Measurements from ENCODE around the gene KIRREL2. TPM values are rescaled to one million over a fixed set of nuclear protein-coding genes. Genes with fewer than 3 reads are reported as not detected.
A peak's percentile ranks its signal among the peaks of the same experiment; 100 is the strongest.
"Not testable (repeated sequence)": the region's sequence is repeated elsewhere in the genome, so short reads cannot be mapped to it uniquely, and the experiment has no call there.

Gene KIRREL2
- total and polyA plus RNA-seq, 12 donors = 0.12 to 0.35 TPM; not detected in 10

- no peak for TF ChIP-seq CTCF (IDR thresholded peaks at IDR 0.05)
- Histone ChIP-seq H3K27me3 (no peaks in the 10 kb centered on the region), H3K9me3 (no peaks in the 10 kb centered on the region), H3K36me3 (peaks cover 0 to 77% (median 21%) of the 10 kb centered on the region in 9 donors), H3K4me3 (no peak overlapping the region), H3K27ac (no peak overlapping the region), H3K4me1 (no peaks in the 10 kb centered on the region)
- WGBS, 2 donors = 94% methylated on average over 18 of the region's 18 CpGs
- ATAC-seq = peak in 1 of 8 donors; percentile 57
- intact Hi-C loops (cut with DNase I) = no loop called here
- DNase-seq = no peak
Measured at GRCh38 chr19:35889370-35890112, 32.8 kb downstream of the KIRREL2 start.

GRCh38 chr19:35890113-35890650 lies 33.5 kb downstream of the KIRREL2 start:
- Histone ChIP-seq H3K4me3 (no peak overlapping the region), H3K36me3 (peaks cover 0 to 83% (median 21%) of the 10 kb centered on the region in 9 donors), H3K27me3 (no peaks in the 10 kb centered on the region), H3K27ac (no peak overlapping the region), H3K4me1 (no peaks in the 10 kb centered on the region), H3K9me3 (no peaks in the 10 kb centered on the region)
- intact Hi-C loops (cut with DNase I) = no loop called here
- DNase-seq = no peak
- no peak for TF ChIP-seq CTCF (IDR thresholded peaks at IDR 0.05)
- 91 to 95% methylated on average over 13 of the region's 13 CpGs for WGBS, 2 donors
- peak in 1 of 8 donors; percentile 26 for ATAC-seq

- H3K36me3 ChIP-seq = peaks cover 0 to 100% (median 21%) of the 10 kb centered on the region in 9 donors
Measured at GRCh38 chr19:35891819-35892218, 35.1 kb downstream of the KIRREL2 start.

GRCh38 chr19:35894342-35894741 lies 37.6 kb downstream of the KIRREL2 start:
- intact Hi-C loops (cut with DNase I) = no loop called here
- no peak for TF ChIP-seq CTCF (IDR thresholded peaks at IDR 0.05)
- WGBS, 2 donors = 90 to 99% methylated on average over 2 of the region's 2 CpGs

More at GRCh38 chr19:35891819-35892218, 35.1 kb downstream of the KIRREL2 start:
- intact Hi-C loops (cut with DNase I); H3K9me3 ChIP-seq; H3K4me1 ChIP-seq; H3K27me3 ChIP-seq; H3K27ac ChIP-seq; ATAC-seq; H3K4me3 ChIP-seq; DNase-seq: not testable (repeated sequence)
- 93 to 96% methylated on average over 3 of the region's 3 CpGs for WGBS, 2 donors

More at GRCh38 chr19:35894342-35894741, 37.6 kb downstream of the KIRREL2 start:
- H3K9me3 ChIP-seq = no peaks in the 10 kb centered on the region
- no peak overlapping the region for H3K4me3 ChIP-seq
- DNase-seq (no peak), ATAC-seq (no peak)
- H3K27ac ChIP-seq = no peak overlapping the region
- H3K27me3 ChIP-seq = no peaks in the 10 kb centered on the region
- H3K36me3 ChIP-seq = peaks cover 0 to 90% (median 8%) of the 10 kb centered on the region in 9 donors
- H3K4me1 ChIP-seq = peaks cover 0 to 18% (median 9%) of the 10 kb centered on the region in 9 donors
